DMS 273 (cell line): ENCODE results near the gene TDRD5.

Source experiments
- DNase-seq: peaks from one replicate; lab custom pipeline; 2025; ENCODE audit not compliant: unreplicated experiment; lab: John Stamatoyannopoulos, UW

TDRD5 gene

GRCh38 chr1:179731643-179732042 is 140.0 kb downstream of the TDRD5 start:
- DNase-seq: no peak
